SH-SY5Y (cell line): Measurements from ENCODE around the gene CHST11.

ENCODE experiments used
- GATA2 ChIP-seq: IDR thresholded peaks from 2 replicates; pipeline ENCODE4 v1.6.1; 2011; ENCODE audit warnings: mild to moderate bottlenecking, low read depth, low read length
- GATA3 ChIP-seq: IDR thresholded peaks from 2 replicates; pipeline ENCODE4 v1.6.1; 2011; ENCODE audit warnings: low read depth, mild to moderate bottlenecking, low read length, moderate library complexity

GRCh38 chr12:104598342-104599271 is 141.9 kb downstream of the CHST11 start:
- TF ChIP-seq GATA2, result no peak
- no peak for TF ChIP-seq GATA3
